OCI-LY3 (cell line): ENCODE results near the gene CHAD.

Experiments
- EZH2phosphoT487 ChIP-seq: fragments of 200-600 bp; shearing (Covaris generic); IDR thresholded peaks from 2 replicates; pipeline ENCODE4 v1.6.1; 2018; ENCODE audit warnings: antibody characterized with exemption, mixed run types, low read depth
- TF ChIP-seq, protein P1 (sequence below): fragments of 200-600, 300-600 bp; sonication (generic); IDR thresholded peaks from 2 replicates; pipeline ENCODE4 v1.5.1; 2014; ENCODE audit warnings: antibody characterized with exemption, low read length, low read depth

DNA sequence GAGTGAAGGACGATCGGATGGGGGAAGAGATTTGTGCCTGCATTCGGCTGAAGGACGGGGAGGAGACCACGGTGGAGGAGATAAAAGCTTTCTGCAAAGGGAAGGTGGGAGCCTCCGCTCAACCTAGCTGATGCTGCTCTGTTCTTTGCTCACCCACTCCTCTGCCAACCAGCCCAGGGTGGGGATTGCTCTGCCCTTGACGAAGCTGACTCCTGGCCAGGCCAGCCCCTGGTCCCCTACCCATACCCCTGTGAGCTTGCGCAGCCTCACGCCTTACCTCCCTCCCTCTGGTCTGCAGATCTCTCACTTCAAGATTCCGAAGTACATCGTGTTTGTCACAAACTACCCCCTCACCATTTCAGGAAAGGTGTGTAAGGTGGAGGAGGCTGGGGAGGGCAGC, 5.2 kb upstream of the CHAD start:
- TF ChIP-seq, protein P1, sequence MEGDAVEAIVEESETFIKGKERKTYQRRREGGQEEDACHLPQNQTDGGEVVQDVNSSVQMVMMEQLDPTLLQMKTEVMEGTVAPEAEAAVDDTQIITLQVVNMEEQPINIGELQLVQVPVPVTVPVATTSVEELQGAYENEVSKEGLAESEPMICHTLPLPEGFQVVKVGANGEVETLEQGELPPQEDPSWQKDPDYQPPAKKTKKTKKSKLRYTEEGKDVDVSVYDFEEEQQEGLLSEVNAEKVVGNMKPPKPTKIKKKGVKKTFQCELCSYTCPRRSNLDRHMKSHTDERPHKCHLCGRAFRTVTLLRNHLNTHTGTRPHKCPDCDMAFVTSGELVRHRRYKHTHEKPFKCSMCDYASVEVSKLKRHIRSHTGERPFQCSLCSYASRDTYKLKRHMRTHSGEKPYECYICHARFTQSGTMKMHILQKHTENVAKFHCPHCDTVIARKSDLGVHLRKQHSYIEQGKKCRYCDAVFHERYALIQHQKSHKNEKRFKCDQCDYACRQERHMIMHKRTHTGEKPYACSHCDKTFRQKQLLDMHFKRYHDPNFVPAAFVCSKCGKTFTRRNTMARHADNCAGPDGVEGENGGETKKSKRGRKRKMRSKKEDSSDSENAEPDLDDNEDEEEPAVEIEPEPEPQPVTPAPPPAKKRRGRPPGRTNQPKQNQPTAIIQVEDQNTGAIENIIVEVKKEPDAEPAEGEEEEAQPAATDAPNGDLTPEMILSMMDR: no peak
- TF ChIP-seq EZH2phosphoT487: no peak
